ENCODE measurements around the gene NDP. TPM values are rescaled to one million over a fixed set of nuclear protein-coding genes. Genes with fewer than 3 reads are reported as not detected.

Gene NDP
- total and polyA plus RNA-seq, 2 donors (not counting 1 experiment from before 2014, with no cell fraction given), result not detected

GRCh38 chrX:43974100-43974475, 898 bp upstream of the NDP start:
- no peaks in the 10 kb centered on the region for H3K79me2 ChIP-seq (ENCODE audit: control insufficient read depth, insufficient read depth, low read length)
- intact Hi-C loops (cut with micrococcal nuclease), result no loop called here
- no peak overlapping the region for H2AFZ ChIP-seq (ENCODE audit: insufficient read depth, low read depth, low read length, poor library complexity, severe bottlenecking)
- no CpG with 5 or more reads among the region's 2 CpGs for WGBS (ENCODE audit: insufficient coverage)
- H3K4me2 ChIP-seq (replicated peaks; ENCODE audit: low read depth, low read length, poor library complexity, severe bottlenecking), result no peak overlapping the region
- no peaks in the 10 kb centered on the region for H3K36me3 ChIP-seq (replicated peaks in 1 of 2; ENCODE audit: control extremely low read depth in 1 of 2, control insufficient read depth in 1 of 2, extremely low read depth in 1 of 2, insufficient read depth in 2 of 2, low read length in 1 of 2)
- Mint-ChIP-seq H3K27me3 (peaks cover 34% of the 10 kb centered on the region), H3K4me3 (peak overlapping the region; percentile 18), H3K4me1 (peaks cover 12% of the 10 kb centered on the region), H3K27ac (no peak overlapping the region), H3K9me3 (ENCODE audit: insufficient read depth) (no peaks in the 10 kb centered on the region)
- H3K9ac ChIP-seq (ENCODE audit: low read length), result no peak overlapping the region
- ATAC-seq (ENCODE audit: low read depth), result no peak
- peaks cover 10 to 11% of the 10 kb centered on the region in 2 donors for H3K4me1 ChIP-seq (ENCODE audit: control insufficient read depth in 2 of 2, insufficient read depth in 2 of 2, low read length in 2 of 2)
- TF ChIP-seq EZH2 (IDR thresholded peaks at IDR 0.05; ENCODE audit: borderline replicate concordance, insufficient read depth, low read depth, low read length, poor library complexity, severe bottlenecking), result no peak
- TF ChIP-seq CTCF (IDR thresholded peaks at IDR 0.05), result no peak
- no peak overlapping the region for H3K4me3 ChIP-seq (ENCODE audit: control extremely low read depth in 1 of 5, extremely low read depth in 1 of 5, insufficient read depth in 1 of 5, low read depth in 2 of 5, low read length in 4 of 5)
- CTCF ChIA-PET, result no interaction called here
- DNase-seq, result no peak
- POLR2A ChIA-PET, result no interaction called here
- no peaks in the 10 kb centered on the region for H3K9me3 ChIP-seq (ENCODE audit: control extremely low read depth in 1 of 3, control insufficient read depth in 2 of 3, insufficient read depth in 1 of 3, low read length in 2 of 3)
- H4K20me1 ChIP-seq (ENCODE audit: control insufficient read depth, insufficient read depth, low read length, poor library complexity, severe bottlenecking), result no peaks in the 10 kb centered on the region
- peaks cover 0 to 21% (median 2%) of the 10 kb centered on the region in 4 experiments for H3K27me3 ChIP-seq (replicated peaks in 1 of 4; ENCODE audit: control extremely low read depth in 1 of 4, control insufficient read depth in 3 of 4, insufficient read depth in 4 of 4, low read length in 3 of 4)
- no peak overlapping the region for H3K27ac ChIP-seq (ENCODE audit: low read length in 2 of 2)

GRCh38 chrX:43971966-43972961, 926 bp downstream of the NDP start:
- H3K27me3 ChIP-seq (replicated peaks in 1 of 4; ENCODE audit: control extremely low read depth in 1 of 4, control insufficient read depth in 3 of 4, insufficient read depth in 4 of 4, low read length in 3 of 4), result peaks cover 0 to 21% (median 2%) of the 10 kb centered on the region in 4 experiments
- H3K4me1 ChIP-seq (ENCODE audit: control insufficient read depth in 2 of 2, insufficient read depth in 2 of 2, low read length in 2 of 2), result peaks cover 10 to 11% of the 10 kb centered on the region in 2 donors
- Mint-ChIP-seq H3K9me3 (ENCODE audit: insufficient read depth) (no peaks in the 10 kb centered on the region), H3K4me3 (no peak overlapping the region), H3K27ac (no peak overlapping the region), H3K4me1 (peaks cover 12% of the 10 kb centered on the region), H3K27me3 (peaks cover 34% of the 10 kb centered on the region)
- ChIA-PET POLR2A (no interaction called here), CTCF (no interaction called here)
- no peak overlapping the region for H2AFZ ChIP-seq (ENCODE audit: insufficient read depth, low read depth, low read length, poor library complexity, severe bottlenecking)
- H4K20me1 ChIP-seq (ENCODE audit: control insufficient read depth, insufficient read depth, low read length, poor library complexity, severe bottlenecking), result no peaks in the 10 kb centered on the region
- intact Hi-C loops (cut with micrococcal nuclease), result no loop called here
- TF ChIP-seq EZH2 (IDR thresholded peaks at IDR 0.05; ENCODE audit: borderline replicate concordance, insufficient read depth, low read depth, low read length, poor library complexity, severe bottlenecking), result no peak
- TF ChIP-seq CTCF (IDR thresholded peaks at IDR 0.05), result no peak
- H3K9me3 ChIP-seq (ENCODE audit: control extremely low read depth in 1 of 3, control insufficient read depth in 2 of 3, insufficient read depth in 1 of 3, low read length in 2 of 3), result no peaks in the 10 kb centered on the region
- H3K4me3 ChIP-seq (ENCODE audit: control extremely low read depth in 1 of 5, extremely low read depth in 1 of 5, insufficient read depth in 1 of 5, low read depth in 2 of 5, low read length in 4 of 5), result no peak overlapping the region
- H3K36me3 ChIP-seq (replicated peaks in 1 of 2; ENCODE audit: control extremely low read depth in 1 of 2, control insufficient read depth in 1 of 2, extremely low read depth in 1 of 2, insufficient read depth in 2 of 2, low read length in 1 of 2), result no peaks in the 10 kb centered on the region
- DNase-seq (no peak), ATAC-seq (ENCODE audit: low read depth) (no peak)
- no peak overlapping the region for H3K9ac ChIP-seq (ENCODE audit: low read length)
- no peak overlapping the region for H3K4me2 ChIP-seq (replicated peaks; ENCODE audit: low read depth, low read length, poor library complexity, severe bottlenecking)
- 100% methylated on average over 3 of the region's 19 CpGs for WGBS (ENCODE audit: insufficient coverage)
- no peaks in the 10 kb centered on the region for H3K79me2 ChIP-seq (ENCODE audit: control insufficient read depth, insufficient read depth, low read length)
- no peak overlapping the region for H3K27ac ChIP-seq (ENCODE audit: low read length in 2 of 2)
